GM20000 (cell line): ENCODE measurements around the gene SHC3.

ENCODE experiments used
- DNase-seq: peaks from one replicate; pipeline ENCODE4 v3.0.0; 2012; ENCODE audit warnings: low spot score
- CTCF ChIP-seq: IDR thresholded peaks from 2 replicates; pipeline ENCODE4 v1.5.1; 2012; ENCODE audit warnings: mild to moderate bottlenecking, control low read depth; ENCODE audit errors: extremely low read depth, missing control alignments

SHC3 gene

GRCh38 chr9:89175828-89176261 is 2.8 kb downstream of the SHC3 start:
- TF ChIP-seq CTCF, result no peak
- no peak for DNase-seq

GRCh38 chr9:89174291-89174690 is 4.3 kb downstream of the SHC3 start:
- no peak for DNase-seq
- TF ChIP-seq CTCF, result no peak

GRCh38 chr9:89173072-89173471 is 5.5 kb downstream of the SHC3 start:
- no peak for DNase-seq

GRCh38 chr9:89172398-89172797 is 6.2 kb downstream of the SHC3 start:
- no peak for DNase-seq

More at GRCh38 chr9:89173072-89173471, 5.5 kb downstream of the SHC3 start:
- no peak for TF ChIP-seq CTCF

GRCh38 chr9:89171693-89172092 is 6.9 kb downstream of the SHC3 start:
- no peak for TF ChIP-seq CTCF
- no peak for DNase-seq

More at GRCh38 chr9:89172398-89172797, 6.2 kb downstream of the SHC3 start:
- no peak for TF ChIP-seq CTCF

GRCh38 chr9:89171231-89171630 is 7.4 kb downstream of the SHC3 start:
- no peak for TF ChIP-seq CTCF

GRCh38 chr9:89168901-89169813 is 9.5 kb downstream of the SHC3 start:
- no peak for TF ChIP-seq CTCF
- DNase-seq, result no peak

More at GRCh38 chr9:89171231-89171630, 7.4 kb downstream of the SHC3 start:
- DNase-seq, result no peak
